Muscle layer of colon (tissue), 2 donors: ENCODE results near the gene CHST6.
"Not testable (repeated sequence)": the region's sequence is repeated elsewhere in the genome, so short reads cannot be mapped to it uniquely, and the experiment has no call there.

Source experiments
- H3K27ac ChIP-seq: one replicate; pipeline ENCODE4 v1.7.0; 2013; ENCODE audit warnings: low read depth, mild to moderate bottlenecking, low read length, moderate library complexity
- H3K27me3 ChIP-seq, 2 donors: one replicate each; pipeline ENCODE4 v1.7.0; 2013; ENCODE audit warnings: low read length in 2 of 2, mild to moderate bottlenecking in 2 of 2; ENCODE audit not compliant: insufficient read depth in 2 of 2, control insufficient read depth in 1 of 2
- H3K36me3 ChIP-seq: one replicate; pipeline ENCODE4 v1.7.0; 2013; ENCODE audit warnings: mild to moderate bottlenecking, low read length; ENCODE audit not compliant: insufficient read depth
- H3K4me1 ChIP-seq: one replicate; pipeline ENCODE4 v1.7.0; 2013; ENCODE audit warnings: mild to moderate bottlenecking, low read length; ENCODE audit not compliant: insufficient read depth
- H3K4me3 ChIP-seq, 2 donors: one replicate each; pipeline ENCODE4 v1.7.0; 2013; ENCODE audit warnings: low read length in 2 of 2, low read depth in 1 of 2, mild to moderate bottlenecking in 1 of 2, moderate library complexity in 1 of 2
- H3K9ac ChIP-seq: one replicate; pipeline ENCODE4 v1.7.0; 2013; ENCODE audit warnings: low read length
- H3K9me3 ChIP-seq: one replicate; pipeline ENCODE4 v1.7.0; 2013; ENCODE audit warnings: mild to moderate bottlenecking, low read length
- donor health status: abdominal sarcoma.
- donor health status: Adenocarcinoma of cecum.

CHST6 gene

GRCh38 chr16:75495076-75495674, at the start of gene CHST6:
TSS of gene CHST6 (minus strand) at chr16:75495441. CDS start at chr16:75479828, 15,613 bp downstream.
- Histone ChIP-seq H3K9ac (no peak within 1 kb of the TSS), H3K4me1 (peaks cover 4% of the 10 kb centered on the region), H3K9me3 (no peaks in the 10 kb centered on the region), H3K4me3 (peak within 1 kb of the TSS; percentile 23 to 43), H3K27me3 (peaks cover 0 to 18% of the 10 kb centered on the region in 2 donors), H3K36me3 (no peaks in the 10 kb centered on the region), H3K27ac (no peak within 1 kb of the TSS)

DNA sequence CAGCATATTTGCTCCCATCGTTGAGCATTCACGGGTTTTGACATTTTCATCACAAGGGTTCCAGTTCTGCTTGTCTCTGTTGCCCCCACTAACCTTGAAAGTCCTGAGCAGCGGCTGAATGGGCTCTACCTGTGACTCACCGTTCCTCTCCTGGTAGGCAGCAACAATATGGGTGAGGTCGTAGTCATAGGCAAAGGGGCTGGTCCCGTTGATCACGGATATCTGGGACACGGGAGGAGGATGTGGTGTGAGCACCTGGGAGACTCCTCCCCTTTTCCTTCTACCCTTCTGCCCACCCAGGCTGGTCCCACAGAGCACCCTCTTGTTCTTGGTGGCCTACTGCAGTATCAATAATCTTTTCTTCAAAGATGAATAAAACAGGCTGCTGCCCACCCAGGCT, 47.2 kb upstream of the CHST6 start:
- H3K9me3 ChIP-seq, H3K27me3 ChIP-seq, H3K27ac ChIP-seq, H3K4me1 ChIP-seq, H3K36me3 ChIP-seq, H3K9ac ChIP-seq, H3K4me3 ChIP-seq: not testable (repeated sequence)

GRCh38 chr16:75541236-75541635, 46.0 kb upstream of the CHST6 start:
- Histone ChIP-seq H3K9ac (no peak overlapping the region), H3K36me3 (peaks cover 4% of the 10 kb centered on the region), H3K9me3 (no peaks in the 10 kb centered on the region), H3K27ac (no peak overlapping the region), H3K27me3 (no peaks in the 10 kb centered on the region), H3K4me1 (no peaks in the 10 kb centered on the region), H3K4me3 (no peak overlapping the region)

DNA sequence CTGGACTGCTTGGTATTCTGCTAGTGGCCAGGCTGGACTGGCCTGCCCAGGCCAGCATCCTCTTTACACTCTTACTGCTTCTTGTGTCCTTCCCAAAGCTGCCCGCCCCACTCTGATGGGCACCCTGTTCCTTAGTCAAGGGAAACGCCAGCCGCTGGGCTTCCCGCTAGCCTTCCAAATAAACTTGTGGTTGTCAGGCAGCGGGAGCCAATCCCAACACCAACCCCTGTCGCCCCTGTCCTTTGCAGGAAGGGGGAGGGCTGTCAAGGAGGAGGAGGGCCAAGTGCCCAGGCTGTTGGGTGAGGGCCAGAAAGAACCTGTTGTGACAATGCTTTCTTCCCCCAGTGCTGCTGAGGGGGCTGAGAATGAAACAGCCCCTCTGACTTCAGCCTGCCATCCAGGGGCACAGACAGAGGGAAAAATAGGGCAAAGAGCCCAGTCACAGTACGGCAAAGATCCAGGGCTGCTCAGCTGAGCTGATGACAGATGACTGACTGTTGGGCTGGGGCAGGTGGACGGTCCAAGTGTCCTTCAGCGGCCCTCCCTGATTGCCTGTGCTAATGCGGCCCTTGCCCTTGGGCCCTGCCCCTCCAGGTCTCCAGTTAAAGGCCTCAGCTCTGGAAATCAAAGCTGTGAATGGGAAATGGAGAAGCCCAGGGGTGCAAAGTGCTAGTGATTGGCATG, 43.8 kb upstream of the CHST6 start:
- not testable (repeated sequence) for H3K27ac ChIP-seq, H3K36me3 ChIP-seq

GRCh38 chr16:75537776-75538175, 42.5 kb upstream of the CHST6 start:
- Histone ChIP-seq H3K4me1 (no peaks in the 10 kb centered on the region), H3K9ac (no peak overlapping the region), H3K4me3 (no peak overlapping the region), H3K9me3 (no peaks in the 10 kb centered on the region), H3K27ac (no peak overlapping the region), H3K36me3 (peaks cover 4% of the 10 kb centered on the region), H3K27me3 (no peaks in the 10 kb centered on the region)

More for the DNA sequence above, 43.8 kb upstream of the CHST6 start:
- H3K9ac ChIP-seq, H3K9me3 ChIP-seq, H3K27me3 ChIP-seq, H3K4me1 ChIP-seq, H3K4me3 ChIP-seq: not testable (repeated sequence)

- no peak within 1 kb of the TSS for H3K27ac ChIP-seq
- no peaks in the 10 kb centered on the region for H3K27me3 ChIP-seq
- H3K4me1 ChIP-seq, result no peaks in the 10 kb centered on the region
- no peaks in the 10 kb centered on the region for H3K9me3 ChIP-seq
- H3K9ac ChIP-seq, result no peak within 1 kb of the TSS
- H3K4me3 ChIP-seq, result no peak within 1 kb of the TSS
- H3K36me3 ChIP-seq, result no peaks in the 10 kb centered on the region
Observed at GRCh38 chr16:75535901-75536300, 40.7 kb upstream of the CHST6 start, which contains the start of gene CHST5. TSS of gene CHST5 (minus strand) at chr16:75536108. CDS start at chr16:75530384, 5,724 bp downstream.

- Histone ChIP-seq H3K4me3 (no peak overlapping the region), H3K9ac (no peak overlapping the region), H3K4me1 (no peaks in the 10 kb centered on the region), H3K27ac (no peak overlapping the region), H3K36me3 (no peaks in the 10 kb centered on the region), H3K9me3 (no peaks in the 10 kb centered on the region), H3K27me3 (no peaks in the 10 kb centered on the region)
Observed at GRCh38 chr16:75535211-75535843, 40.1 kb upstream of the CHST6 start.

DNA sequence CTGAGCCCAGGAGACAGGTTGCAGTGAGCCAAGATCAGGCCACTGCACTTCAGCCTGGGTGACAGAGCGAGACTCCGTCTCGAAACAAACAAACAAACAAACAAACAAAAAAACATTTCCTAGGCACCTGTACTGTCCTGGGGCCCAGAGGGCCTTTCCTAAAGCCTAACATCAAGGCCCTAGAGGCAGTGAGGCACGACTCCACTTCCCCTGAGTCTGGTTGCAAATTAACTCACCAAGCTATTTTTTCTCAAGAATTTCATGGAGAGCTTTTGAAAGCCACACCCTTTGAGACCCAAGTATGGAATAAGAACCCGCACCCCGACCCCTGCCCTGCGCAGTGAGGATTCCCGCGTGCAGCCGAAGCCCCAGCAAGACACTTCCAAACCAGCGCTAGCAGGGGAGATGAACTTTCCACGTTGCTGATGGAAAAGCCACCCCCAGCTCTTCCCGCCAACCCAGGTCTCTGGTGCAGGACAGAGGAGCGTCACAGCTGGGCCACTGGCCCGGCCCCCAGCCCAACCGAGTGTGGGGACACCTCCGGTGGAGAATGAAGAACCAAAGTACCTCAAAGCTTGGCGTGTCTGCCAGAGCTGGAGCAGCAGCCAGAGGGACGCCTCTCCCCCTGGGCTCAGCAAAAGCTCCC, 39.4 kb upstream of the CHST6 start:
- no peaks in the 10 kb centered on the region for H3K9me3 ChIP-seq
- H3K27ac ChIP-seq, result no peak overlapping the region
- H3K4me3 ChIP-seq, result no peak overlapping the region
- no peaks in the 10 kb centered on the region for H3K27me3 ChIP-seq
- H3K9ac ChIP-seq, result no peak overlapping the region
- H3K36me3 ChIP-seq, result no peaks in the 10 kb centered on the region
- no peaks in the 10 kb centered on the region for H3K4me1 ChIP-seq

DNA sequence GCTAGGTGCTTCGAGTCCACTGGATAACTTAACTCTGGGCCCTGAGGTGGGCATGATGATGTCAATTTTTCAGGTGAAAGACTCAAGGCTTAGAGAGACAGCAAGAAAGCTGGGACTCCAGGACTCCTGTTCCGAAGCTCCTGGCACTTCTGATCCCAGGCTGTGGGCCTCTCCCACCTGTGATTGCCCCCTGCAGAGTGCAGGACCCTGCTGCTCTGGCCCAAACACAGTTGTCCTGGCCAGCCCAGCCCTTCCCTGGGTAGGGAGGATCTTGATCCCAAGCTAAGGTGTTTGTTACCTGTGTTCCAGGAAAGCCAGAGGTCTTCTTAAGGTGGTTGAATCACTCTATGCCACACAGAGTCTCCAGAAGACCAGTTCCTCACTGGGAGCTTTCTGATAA, 37.5 kb upstream of the CHST6 start:
- no peak overlapping the region for H3K27ac ChIP-seq
- H3K4me3 ChIP-seq, result no peak overlapping the region
- no peaks in the 10 kb centered on the region for H3K4me1 ChIP-seq
- no peaks in the 10 kb centered on the region for H3K9me3 ChIP-seq
- H3K36me3 ChIP-seq, result no peaks in the 10 kb centered on the region
- no peak overlapping the region for H3K9ac ChIP-seq
- H3K27me3 ChIP-seq, result no peaks in the 10 kb centered on the region

GRCh38 chr16:75532142-75532765, 37.0 kb upstream of the CHST6 start:
- H3K27ac ChIP-seq, result no peak overlapping the region
- no peaks in the 10 kb centered on the region for H3K36me3 ChIP-seq
- H3K4me1 ChIP-seq, result no peaks in the 10 kb centered on the region
- H3K27me3 ChIP-seq, result no peaks in the 10 kb centered on the region
- no peak overlapping the region for H3K9ac ChIP-seq
- H3K4me3 ChIP-seq, result no peak overlapping the region
- H3K9me3 ChIP-seq, result no peaks in the 10 kb centered on the region

- Histone ChIP-seq H3K27ac (no peak overlapping the region), H3K9me3 (no peaks in the 10 kb centered on the region), H3K9ac (no peak overlapping the region), H3K4me1 (no peaks in the 10 kb centered on the region), H3K4me3 (no peak overlapping the region), H3K27me3 (no peaks in the 10 kb centered on the region), H3K36me3 (no peaks in the 10 kb centered on the region)
Observed at GRCh38 chr16:75529959-75530358, 34.7 kb upstream of the CHST6 start.
